Lower leg skin (tissue), 3 donors: ENCODE measurements around the gene PDZRN3.

Experiments
- CTCF ChIP-seq, 3 donors: fragments of 450-650 bp; IDR thresholded peaks; one replicate each; pipeline ENCODE4 v1.5.1; 2016; ENCODE audit warnings: antibody characterized with exemption in 3 of 3, mild to moderate bottlenecking in 3 of 3, moderate library complexity in 2 of 3
- POLR2A ChIP-seq, 2 donors: fragments of 450-650 bp; IDR thresholded peaks; one replicate each; pipeline ENCODE4 v1.6.1; 2016 to 2017; ENCODE audit warnings: antibody characterized with exemption in 2 of 2, mild to moderate bottlenecking in 1 of 2, moderate library complexity in 1 of 2

- TF ChIP-seq CTCF (IDR thresholded peaks at IDR 0.05) = no peak
- no peak for TF ChIP-seq POLR2A (IDR thresholded peaks at IDR 0.05)
These were observed 43.6 kb upstream of the PDZRN3 start for GRCh38 chr3:73668391-73668790.
